KOPT-K1 (cell line): ENCODE data around the gene MMP23B.
"Not testable (repeated sequence)": the region's sequence is repeated elsewhere in the genome, so short reads cannot be mapped to it uniquely, and the experiment has no call there.

Experiments used
- H3K27ac ChIP-seq: fragments of 200-600 bp; sonication (generic); 2 replicates; pipeline ENCODE4 v1.5.1; 2016; ENCODE audit warnings: antibody characterized with exemption, mild to moderate bottlenecking, low read depth, low read length; ENCODE audit not compliant: poor library complexity, severe bottlenecking
- H3K36me3 ChIP-seq: fragments of 200-600 bp; sonication (generic); 2 replicates; pipeline ENCODE4 v1.5.1; 2017; ENCODE audit warnings: antibody characterized with exemption, mild to moderate bottlenecking, low read length, moderate library complexity; ENCODE audit not compliant: insufficient read depth
- H3K9me3 ChIP-seq: fragments of 200-600 bp; sonication (generic); 2 replicates; pipeline ENCODE4 v1.5.1; 2017; ENCODE audit warnings: antibody characterized with exemption, low read length, mild to moderate bottlenecking; ENCODE audit not compliant: insufficient read depth, poor library complexity, severe bottlenecking

The MMP23B gene

DNA sequence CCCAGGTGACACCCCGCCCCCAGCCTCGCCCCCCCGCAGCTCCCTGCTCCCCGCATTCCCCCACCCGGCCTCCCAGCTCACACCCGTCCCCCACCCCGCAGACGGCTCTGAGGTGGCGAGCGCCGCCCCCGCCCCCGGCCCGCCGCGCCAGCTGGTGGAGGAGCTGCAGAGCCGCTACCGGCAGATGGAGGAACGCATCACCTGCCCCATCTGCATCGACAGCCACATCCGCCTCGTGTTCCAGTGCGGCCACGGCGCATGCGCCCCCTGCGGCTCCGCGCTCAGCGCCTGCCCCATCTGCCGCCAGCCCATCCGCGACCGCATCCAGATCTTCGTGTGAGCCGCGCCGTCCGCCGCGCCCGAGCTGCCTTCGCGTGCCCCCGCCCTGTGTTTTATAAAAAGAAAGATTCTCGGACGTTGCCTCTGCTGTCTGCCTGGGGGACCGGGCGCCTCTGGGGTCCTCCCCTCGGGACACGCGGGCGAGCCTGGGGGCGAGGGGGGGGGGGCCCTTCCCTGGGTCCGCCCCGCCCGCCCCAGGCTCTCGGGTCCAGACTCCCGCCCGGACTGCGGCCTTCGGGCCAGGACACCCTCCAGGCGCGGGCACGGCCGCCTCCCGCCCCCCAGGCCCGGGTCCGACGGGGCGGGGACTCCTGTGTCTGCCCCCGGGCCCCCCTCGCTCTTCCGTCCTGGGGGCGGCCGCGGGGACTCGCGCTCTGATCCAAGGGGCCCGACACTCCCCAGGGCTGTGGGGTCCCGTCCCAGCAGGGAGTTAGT, 1.6 kb upstream of the MMP23B start:
- Histone ChIP-seq H3K27ac (peak overlapping the region; percentile 77), H3K36me3 (no peaks in the 10 kb centered on the region), H3K9me3 (no peaks in the 10 kb centered on the region)

DNA sequence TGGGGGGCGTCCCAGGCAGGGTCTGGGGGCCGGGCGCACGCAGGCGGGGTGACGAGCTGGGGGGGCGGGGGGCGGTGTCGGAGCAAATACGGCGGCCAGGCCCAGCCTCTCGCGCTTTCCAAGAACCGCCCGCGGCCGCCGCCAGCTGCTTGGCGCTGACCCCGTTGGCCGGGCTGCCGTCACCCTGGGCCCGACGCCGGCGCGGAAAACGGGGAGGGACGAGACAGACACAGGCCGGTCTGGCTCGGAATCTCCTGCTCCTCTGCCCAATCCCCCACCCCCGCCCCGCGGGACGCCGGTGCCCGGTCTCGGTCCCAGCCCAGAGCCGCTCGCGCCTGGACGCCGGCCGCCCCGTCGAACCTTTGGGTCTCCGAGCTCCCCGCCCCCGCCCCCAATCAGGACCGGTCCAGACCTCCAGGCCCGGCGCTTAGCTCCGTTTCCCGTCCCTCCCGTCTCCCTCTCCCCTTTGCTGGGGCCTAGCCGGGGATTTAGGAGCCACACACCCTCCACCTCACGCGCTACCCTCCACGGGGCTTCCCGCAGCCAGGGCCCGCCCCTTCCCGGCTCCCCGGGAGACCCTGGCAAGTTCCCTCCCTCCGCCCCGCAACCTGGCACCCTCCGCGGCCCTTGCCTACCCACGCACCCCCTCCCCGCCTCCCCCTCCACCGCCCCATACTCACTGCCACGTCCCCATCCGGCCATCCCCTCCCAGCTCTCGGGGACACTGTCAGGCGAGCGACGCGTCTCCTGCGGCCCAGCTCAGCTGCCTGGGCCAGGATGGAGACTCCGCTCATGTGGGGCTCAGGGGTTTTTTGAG, 800 bp upstream of the MMP23B start:
- H3K27ac ChIP-seq, result peak overlapping the region; percentile 77
- no peaks in the 10 kb centered on the region for H3K9me3 ChIP-seq
- peaks cover 2% of the 10 kb centered on the region; the same call in 1 of the 2 replicates for H3K36me3 ChIP-seq

DNA sequence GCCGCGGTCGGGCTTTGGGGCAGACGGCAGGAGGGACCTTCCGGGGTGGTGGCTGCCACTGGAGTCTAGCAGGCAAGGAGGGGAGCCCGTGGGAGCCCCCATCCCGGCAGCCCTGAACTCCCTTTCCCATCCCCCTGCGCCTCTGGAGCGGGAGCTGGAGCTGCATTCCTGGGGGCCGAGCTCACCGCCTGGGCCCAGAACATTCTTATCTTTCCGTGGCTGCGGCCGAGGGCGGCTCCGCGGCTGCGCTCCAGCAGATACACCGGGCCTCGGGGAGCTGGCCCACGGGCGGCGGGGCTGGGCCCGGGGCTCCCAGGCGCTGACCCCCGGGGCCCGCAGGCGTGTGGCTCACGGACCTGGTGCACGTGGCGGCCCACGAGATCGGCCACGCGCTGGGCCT, 1.4 kb downstream of the MMP23B start:
- peaks cover 17% of the 10 kb centered on the region; the same call in 1 of the 2 replicates for H3K36me3 ChIP-seq
- not testable (repeated sequence) for H3K27ac ChIP-seq, H3K9me3 ChIP-seq

DNA sequence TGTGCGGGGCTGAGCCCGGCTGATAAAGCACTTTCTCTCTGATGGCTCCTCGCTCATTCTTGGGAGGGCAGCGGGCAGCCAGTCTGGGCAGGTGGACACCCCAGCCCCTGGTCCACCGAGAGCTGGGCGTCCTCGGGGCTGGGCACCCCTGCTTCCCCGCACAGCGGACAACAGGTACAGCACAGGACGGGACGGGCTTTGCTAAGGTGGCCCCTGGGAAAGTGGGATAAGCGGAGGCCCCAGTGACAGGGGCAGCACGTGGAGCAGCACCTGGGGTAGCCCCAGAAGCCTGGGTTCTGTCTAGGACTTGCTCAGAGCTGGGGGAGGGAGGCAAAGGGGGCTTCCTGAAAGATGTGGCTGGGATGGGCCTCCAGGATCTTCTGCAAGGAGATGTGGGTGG, 2.6 kb downstream of the MMP23B start:
- not testable (repeated sequence) for H3K9me3 ChIP-seq, H3K27ac ChIP-seq
- peaks cover 25% of the 10 kb centered on the region; the same call in 1 of the 2 replicates for H3K36me3 ChIP-seq

DNA sequence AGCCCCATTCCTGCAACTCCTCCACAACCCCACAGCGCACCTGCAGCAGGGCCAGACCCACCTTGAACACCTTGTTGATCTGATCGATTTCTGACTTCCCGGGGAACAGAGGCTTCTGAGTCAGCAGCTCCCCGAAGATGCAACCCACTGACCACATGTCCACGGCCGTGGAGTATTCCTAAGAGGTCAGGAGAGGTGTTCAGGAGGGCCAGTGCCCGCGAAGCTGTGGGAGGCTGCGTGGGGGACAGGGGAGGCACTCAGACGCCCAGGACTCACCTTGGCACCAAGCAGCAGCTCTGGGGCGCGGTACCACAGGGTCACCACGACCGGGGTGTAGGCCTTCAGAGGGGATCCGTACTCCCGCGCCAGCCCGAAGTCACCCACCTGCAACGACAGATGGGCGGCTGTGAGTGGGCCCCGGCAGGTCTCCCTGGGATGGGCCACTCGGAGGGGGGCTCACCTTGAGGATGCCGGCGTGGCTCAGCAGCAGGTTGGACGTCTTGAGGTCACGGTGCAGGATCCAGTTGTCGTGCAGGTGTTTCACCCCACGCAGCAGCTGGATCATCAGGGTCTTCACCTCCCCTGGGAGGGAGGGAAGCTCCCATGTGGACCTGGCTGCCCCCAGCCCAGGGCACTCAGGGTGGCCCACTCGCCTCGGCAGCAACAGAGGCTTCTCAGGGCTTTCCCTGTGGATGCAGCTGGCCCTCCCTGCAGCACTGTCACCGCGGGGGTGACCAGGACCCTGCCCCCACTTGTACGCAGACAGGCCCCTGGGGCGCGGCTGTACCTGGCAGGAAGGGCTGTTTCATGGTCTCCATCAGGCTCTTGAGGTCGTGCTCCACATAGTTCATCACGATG, 4.9 kb downstream of the MMP23B start:
- peaks cover 27% of the 10 kb centered on the region; the same call in 1 of the 2 replicates for H3K36me3 ChIP-seq
- H3K27ac ChIP-seq, H3K9me3 ChIP-seq: not testable (repeated sequence)

DNA sequence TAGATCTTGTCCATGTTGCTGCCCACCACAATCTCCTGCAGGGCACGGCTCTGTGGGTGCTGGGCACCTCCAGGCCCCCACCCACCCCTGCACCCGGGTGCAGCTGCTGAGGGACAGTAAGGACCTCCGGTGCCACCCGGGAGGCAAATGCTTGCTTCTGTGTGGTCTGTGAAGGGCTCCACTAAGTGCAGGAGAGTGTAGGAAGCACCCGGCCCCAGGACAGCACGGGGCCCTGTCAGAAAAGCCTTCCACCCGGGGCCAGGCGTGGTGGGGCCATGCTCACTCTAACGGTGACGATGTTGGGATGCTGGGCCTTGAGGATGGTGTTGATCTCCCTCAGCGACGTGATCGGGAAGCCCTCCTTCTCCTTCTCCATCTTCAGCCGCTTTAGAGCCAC, 5.5 kb downstream of the MMP23B start:
- H3K9me3 ChIP-seq, H3K27ac ChIP-seq: not testable (repeated sequence)

DNA sequence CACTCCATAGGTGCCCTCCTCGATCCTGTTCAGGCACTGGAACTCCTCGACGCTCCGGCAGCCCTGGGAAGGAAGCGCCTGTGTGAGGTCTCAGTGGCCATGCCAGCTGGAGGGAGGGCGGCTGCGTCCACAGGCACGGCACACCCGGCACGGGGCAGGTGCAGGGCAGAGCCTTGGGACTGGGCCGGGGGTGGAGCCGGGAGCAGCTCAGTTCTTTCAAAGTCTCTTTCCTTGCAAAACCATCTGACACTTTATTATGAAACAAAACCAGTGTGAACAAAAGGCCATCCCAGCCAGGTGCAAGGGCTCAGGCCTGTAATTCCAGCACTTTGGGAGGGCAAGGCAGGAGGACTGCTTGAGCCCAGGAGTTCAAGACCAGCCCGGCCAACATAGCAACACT, 6.6 kb downstream of the MMP23B start:
- not testable (repeated sequence) for H3K27ac ChIP-seq, H3K9me3 ChIP-seq
- H3K36me3 ChIP-seq, result peaks cover 27% of the 10 kb centered on the region; the same call in 1 of the 2 replicates

More for the DNA sequence above, 5.5 kb downstream of the MMP23B start:
- peaks cover 27% of the 10 kb centered on the region; the same call in 1 of the 2 replicates for H3K36me3 ChIP-seq

DNA sequence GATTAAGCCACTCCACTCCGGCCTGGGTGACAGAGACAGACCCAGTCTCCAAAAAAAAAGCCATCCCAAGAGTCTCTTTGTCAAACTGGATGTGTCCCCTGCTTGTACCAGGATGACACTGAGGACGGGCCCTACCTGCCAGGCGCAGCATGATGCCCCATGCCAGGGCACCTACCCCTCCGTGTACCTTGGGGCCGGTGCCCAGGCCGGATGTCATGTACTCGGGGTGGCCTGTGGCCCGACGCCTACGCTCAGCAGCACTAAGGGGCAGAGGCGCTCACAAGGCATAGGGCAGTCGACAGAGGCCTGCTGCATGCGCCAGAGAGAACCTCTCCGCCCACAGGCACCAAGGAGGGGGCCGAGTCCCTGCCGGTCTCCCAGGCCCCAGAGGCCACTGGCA, 7.4 kb downstream of the MMP23B start:
- H3K9me3 ChIP-seq, H3K27ac ChIP-seq: not testable (repeated sequence)
- H3K36me3 ChIP-seq, result peaks cover 27% of the 10 kb centered on the region; the same call in 1 of the 2 replicates

DNA sequence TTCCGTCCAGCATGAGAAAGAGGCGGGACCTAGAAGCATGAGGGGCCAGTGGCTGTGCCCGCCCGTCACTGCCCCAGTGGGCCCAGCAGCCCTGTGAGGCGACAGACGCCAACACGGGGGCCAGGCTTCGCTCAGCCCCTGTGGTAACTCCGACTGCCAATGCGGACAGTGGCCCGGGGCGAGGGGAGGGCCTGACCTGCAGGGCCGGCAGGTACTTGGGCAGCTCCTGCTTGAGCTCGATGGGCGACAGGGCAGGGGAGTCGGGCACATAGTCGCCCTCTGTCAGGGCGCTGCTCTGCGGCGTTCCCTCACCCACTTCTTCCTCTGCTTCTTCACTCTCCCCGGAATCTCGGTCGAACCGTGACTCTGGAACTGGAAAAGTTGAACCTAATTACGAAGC, 8.1 kb downstream of the MMP23B start:
- peaks cover 27% of the 10 kb centered on the region; the same call in 1 of the 2 replicates for H3K36me3 ChIP-seq
- not testable (repeated sequence) for H3K27ac ChIP-seq, H3K9me3 ChIP-seq

DNA sequence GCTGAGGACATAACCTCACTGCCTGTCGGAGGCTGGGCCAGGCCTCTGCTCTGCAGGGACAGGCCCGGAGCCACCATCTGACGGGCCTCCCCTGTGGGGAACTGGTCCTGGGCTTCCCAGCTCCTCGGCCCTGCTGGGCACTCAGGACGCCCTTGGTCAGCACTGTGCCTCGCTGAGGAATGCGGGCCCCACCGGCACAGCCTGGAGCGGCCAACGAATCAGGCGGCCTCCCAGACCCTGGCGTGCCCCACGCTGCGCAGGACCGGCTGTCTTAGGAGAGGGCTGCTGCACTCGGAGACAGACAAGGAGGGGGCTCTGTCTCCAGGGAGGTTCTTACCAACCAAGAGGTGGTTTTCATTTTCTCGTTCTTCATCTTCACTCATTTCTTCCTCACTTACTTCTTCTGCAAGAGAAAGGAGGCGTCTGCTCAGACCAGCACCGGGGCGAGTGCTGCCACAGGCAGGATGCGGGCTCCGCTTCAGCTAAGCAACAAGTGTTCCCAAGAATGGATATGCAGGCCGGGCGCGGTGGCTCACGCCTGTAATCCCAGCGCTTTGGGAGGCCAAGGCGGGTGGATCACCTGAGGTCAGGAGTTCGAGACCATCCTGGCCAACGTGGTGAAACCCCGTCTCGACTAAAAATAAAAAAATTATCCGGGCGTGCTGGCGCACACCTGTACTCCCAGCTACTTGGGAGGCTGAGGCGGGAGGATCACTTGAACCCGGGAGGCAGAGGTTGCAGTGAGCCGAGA, 8.9 kb downstream of the MMP23B start:
- H3K27ac ChIP-seq, H3K9me3 ChIP-seq: not testable (repeated sequence)
- peaks cover 31% of the 10 kb centered on the region; the same call in 1 of the 2 replicates for H3K36me3 ChIP-seq

DNA sequence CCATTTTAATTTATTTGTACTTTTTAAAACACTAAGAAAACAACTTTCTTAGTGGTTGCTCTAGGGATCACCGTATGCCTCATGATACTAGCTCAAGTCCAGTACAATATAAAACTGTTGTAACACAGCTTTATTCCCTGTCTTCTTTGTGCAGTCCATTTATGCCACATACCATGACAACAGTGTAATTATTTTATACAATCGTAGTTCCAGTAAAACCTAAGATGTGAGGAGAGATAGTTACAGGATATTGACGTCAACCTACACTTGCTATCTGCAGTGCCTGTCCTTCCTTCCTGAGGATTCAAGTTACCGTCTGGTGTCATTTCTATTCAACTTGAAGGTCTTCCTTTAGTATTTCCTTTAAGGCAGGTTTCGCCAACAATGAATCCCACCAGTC, 14.4 kb downstream of the MMP23B start:
- H3K36me3 ChIP-seq, result peaks cover 48% of the 10 kb centered on the region
- not testable (repeated sequence) for H3K27ac ChIP-seq

DNA sequence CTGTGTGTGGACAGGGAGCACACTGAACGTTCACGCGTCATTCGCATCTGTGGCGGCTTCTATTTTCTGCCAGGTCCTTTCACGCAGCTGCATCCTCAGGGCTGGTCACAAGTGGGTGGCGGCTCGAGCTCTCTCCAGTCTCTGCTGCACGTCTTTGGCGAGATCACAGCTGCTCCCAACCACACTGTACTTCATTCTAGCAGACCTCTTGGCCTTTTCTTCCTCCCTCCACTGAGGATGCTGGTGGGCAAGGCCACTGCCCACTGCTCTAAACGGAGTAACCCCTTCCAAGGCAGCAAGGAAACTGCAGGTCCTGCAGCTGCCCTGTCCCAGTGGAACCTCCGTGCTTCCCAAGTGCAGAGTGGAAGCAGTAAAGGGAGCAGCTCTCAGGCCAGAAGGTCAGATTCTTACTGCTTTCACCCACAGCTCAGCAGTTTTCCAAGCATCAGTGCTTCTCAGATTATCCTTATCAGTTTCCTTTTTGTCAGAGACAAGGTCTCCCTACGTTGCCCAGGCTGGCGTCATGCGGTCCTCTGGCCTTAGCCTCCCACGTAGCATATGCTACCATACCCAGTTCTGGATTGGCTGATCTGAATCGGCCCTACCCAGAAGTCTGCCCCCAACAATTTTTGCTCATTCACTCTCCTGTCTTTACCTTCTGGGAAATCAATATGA, 15.7 kb downstream of the MMP23B start:
- H3K36me3 ChIP-seq, result peaks cover 62% of the 10 kb centered on the region
- H3K27ac ChIP-seq, H3K9me3 ChIP-seq: not testable (repeated sequence)

More for the DNA sequence above, 14.4 kb downstream of the MMP23B start:
- H3K9me3 ChIP-seq, result not testable (repeated sequence)

DNA sequence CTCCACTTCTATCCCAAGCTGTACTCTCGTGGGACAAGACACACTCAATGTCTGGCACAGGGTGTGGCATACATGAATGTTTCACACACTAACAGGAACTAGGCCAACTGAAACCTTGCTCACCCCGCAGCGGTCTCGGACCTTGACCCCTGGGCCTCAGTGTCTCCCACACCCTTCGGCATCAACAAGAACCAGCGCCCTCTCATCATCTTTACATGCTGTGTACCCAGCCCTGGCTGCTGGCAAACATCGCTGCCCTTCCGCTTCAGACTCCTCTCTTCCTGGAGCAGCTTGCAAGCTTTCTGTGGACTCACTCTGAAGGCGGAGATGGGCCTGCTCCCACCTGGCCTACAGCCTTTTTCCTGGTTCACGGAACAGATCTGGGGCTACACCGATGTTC, 16.3 kb downstream of the MMP23B start:
- H3K27ac ChIP-seq, H3K9me3 ChIP-seq: not testable (repeated sequence)
- peaks cover 67% of the 10 kb centered on the region for H3K36me3 ChIP-seq
